HCT116 (cell line): ENCODE results near the gene PLOD2. TPM values are rescaled to one million over a fixed set of nuclear protein-coding genes. Genes with fewer than 3 reads are reported as not detected.

ENCODE experiments used
- ATAC-seq: fragments of 200-7000 bp; cut with Tn5 transposase; 2 replicates; pipeline ENCODE4 v1.9.1; 2020; ENCODE audit warnings: mild to moderate bottlenecking, moderate library complexity
- BruUV-seq: library from RNA; stranded (reverse); fragments of 400-500 nt; replicated peaks from 2 replicates; lab custom pipeline; 2021; lab: Mats Ljungman, UMichigan
- CTCF ChIA-PET: fragments of 300-600 bp; sonication (Branson Sonifier 250); formaldehyde crosslinking; loops from one replicate; lab custom pipeline; 2021; ENCODE audit warnings: antibody characterized with exemption; lab: Charles Lee
- POLR2A ChIA-PET: fragments of 300-600, 350-600 bp; sonication (Branson Sonifier 250); formaldehyde crosslinking; loops from one replicate; lab custom pipeline; 2021; ENCODE audit warnings: antibody characterized with exemption; lab: Charles Lee
- RAD21 ChIA-PET, 2 experiments: fragments of 300-600 bp; sonication (Branson Sonifier 250); formaldehyde crosslinking; loops; one replicate each; lab custom pipeline; 2023; ENCODE audit warnings: low total read pairs in 2 of 2; ENCODE audit not compliant: uncharacterized antibody in 2 of 2, unreplicated experiment in 2 of 2, low non-redundant PET in 1 of 2; lab: Charles Lee
- DNase-seq: peaks from one replicate; pipeline ENCODE4 v3.0.0-alpha.2; 2010; ENCODE audit warnings: low read depth, low spot score
- H2AFZ ChIP-seq: fragments of 200-600 bp; shearing (Covaris generic), sonication (generic); 2 replicates; pipeline ENCODE4 v1.6.1; 2017; ENCODE audit warnings: low read depth, mixed run types, mixed read lengths, antibody characterized with exemption, low read length; ENCODE audit not compliant: poor library complexity, severe bottlenecking
- H3K27ac ChIP-seq: 2 replicates; pipeline ENCODE4 v1.5.1; 2012; ENCODE audit warnings: low read depth, low read length
- H3K27me3 ChIP-seq: fragments of 200-600 bp; sonication (generic); 2 replicates; pipeline ENCODE4 v1.6.1; 2016; ENCODE audit warnings: mixed run types, low read length, mixed read lengths; ENCODE audit not compliant: insufficient read depth
- H3K36me3 ChIP-seq, 2 experiments: fragments of 200-500 bp in 1 of 2; fragments of 200-600 bp in 1 of 2; sonication (Bioruptor generic) in 1 of 2; sonication (generic) in 1 of 2; 2 replicates each; pipeline versions ENCODE4 v1.5.1 to v1.6.1; 2014 to 2016; ENCODE audit warnings: low read length in 2 of 2, inconsistent platforms in 1 of 2, mixed read lengths in 1 of 2, mixed run types in 1 of 2; ENCODE audit not compliant: insufficient read depth in 2 of 2, control insufficient read depth in 1 of 2
- H3K4me1 ChIP-seq, 2 experiments: fragments of 200-600 bp in 1 of 2; sonication (generic) in 1 of 2; 2 replicates each; pipeline versions ENCODE4 v1.5.1 to v1.6.1; 2012 to 2017; ENCODE audit warnings: low read length in 2 of 2, inconsistent platforms in 1 of 2, mild to moderate bottlenecking in 1 of 2, mixed read lengths in 1 of 2, mixed run types in 1 of 2, moderate library complexity in 1 of 2; ENCODE audit not compliant: insufficient read depth in 2 of 2, control insufficient read depth in 1 of 2
- H3K4me2 ChIP-seq: fragments of 200-600 bp; sonication (generic); 2 replicates; pipeline ENCODE4 v1.6.1; 2017; ENCODE audit warnings: mixed run types, low read length, mixed read lengths
- H3K4me3 ChIP-seq, 2 experiments: fragments of 200-600 bp in 1 of 2; sonication (generic) in 1 of 2; replicated peaks in 1 of 2; 2 replicates each; pipeline ENCODE4 v1.5.1; 2011 to 2016; ENCODE audit warnings: low read length in 2 of 2, control low read depth in 1 of 2, low read depth in 1 of 2, mild to moderate bottlenecking in 1 of 2, mixed read lengths in 1 of 2, mixed run types in 1 of 2
- H3K79me2 ChIP-seq: fragments of 200-600 bp; sonication (generic); 2 replicates; pipeline ENCODE4 v1.6.1; 2017; ENCODE audit warnings: mild to moderate bottlenecking, mixed run types, low read length, moderate library complexity, mixed read lengths; ENCODE audit not compliant: insufficient read depth
- H3K9ac ChIP-seq: fragments of 200-600 bp; sonication (generic); 2 replicates; pipeline ENCODE4 v1.6.1; 2016; ENCODE audit warnings: low read length, mixed read lengths
- H3K9me2 ChIP-seq: fragments of 200-600 bp; sonication (generic), shearing (Covaris generic); 2 replicates; pipeline ENCODE4 v1.6.1; 2017; ENCODE audit warnings: mixed run types, mild to moderate bottlenecking, moderate library complexity; ENCODE audit not compliant: insufficient read depth
- H3K9me3 ChIP-seq, 2 experiments: fragments of 200-500 bp in 1 of 2; fragments of 200-600 bp in 1 of 2; sonication (Bioruptor generic) in 1 of 2; sonication (generic) in 1 of 2; 2 replicates each; pipeline ENCODE4 v1.6.1; 2014 to 2017; ENCODE audit warnings: low read length in 2 of 2, mixed read lengths in 2 of 2, inconsistent platforms in 1 of 2, low read depth in 1 of 2, mild to moderate bottlenecking in 1 of 2, mixed run types in 1 of 2, moderate library complexity in 1 of 2; ENCODE audit not compliant: control insufficient read depth in 1 of 2, insufficient read depth in 1 of 2
- H4K20me1 ChIP-seq: fragments of 200-600 bp; sonication (generic), shearing (Covaris generic); 2 replicates; pipeline ENCODE4 v1.6.1; 2017; ENCODE audit warnings: mixed run types, mild to moderate bottlenecking, moderate library complexity; ENCODE audit not compliant: insufficient read depth
- CTCF ChIP-seq, 3 experiments: fragments of 200-600 bp in 1 of 3; sonication (generic) in 1 of 3; IDR thresholded peaks in 2 of 3; conservative IDR thresholded peaks in 1 of 3; 2 replicates each; pipeline ENCODE4 v1.5.1; 2012 to 2017; ENCODE audit warnings: low read depth in 2 of 3, low read length in 2 of 3, antibody characterized with exemption in 1 of 3, borderline replicate concordance in 1 of 3, control low read depth in 1 of 3, mild to moderate bottlenecking in 1 of 3, mixed read lengths in 1 of 3, mixed run types in 1 of 3, moderate library complexity in 1 of 3; ENCODE audit not compliant: insufficient read depth in 1 of 3
- ELF1 ChIP-seq: IDR thresholded peaks from 2 replicates; pipeline ENCODE4 v1.6.1; 2012; ENCODE audit warnings: low read depth, borderline replicate concordance
- EZH2phosphoT487 ChIP-seq: fragments of 200-600 bp; IDR thresholded peaks from 2 replicates; pipeline ENCODE4 v1.6.1; 2018; ENCODE audit warnings: antibody characterized with exemption, borderline replicate concordance
- FOSL1 ChIP-seq: IDR thresholded peaks from 2 replicates; pipeline ENCODE4 v1.6.1; 2012; ENCODE audit warnings: low read depth
- POLR2AphosphoS5 ChIP-seq: IDR thresholded peaks from 2 replicates; pipeline ENCODE4 v1.6.1; 2011; ENCODE audit warnings: mild to moderate bottlenecking, low read depth, low read length, moderate library complexity
- RAD21 ChIP-seq: IDR thresholded peaks from 2 replicates; pipeline ENCODE4 v1.6.1; 2012; ENCODE audit warnings: low read depth, mild to moderate bottlenecking
- SP1 ChIP-seq: IDR thresholded peaks from 2 replicates; pipeline ENCODE4 v1.6.1; 2012; ENCODE audit warnings: low read depth
- SRF ChIP-seq: IDR thresholded peaks from 2 replicates; pipeline ENCODE4 v1.6.1; 2012; ENCODE audit warnings: low read depth
- intact Hi-C: fragments of 100-400 bp; cut with micrococcal nuclease; formaldehyde crosslinking; loops from 2 replicates; pipeline ENCODE4 v1.10.0; 2022
- total RNA-seq: library from RNA; stranded (reverse); gene quantifications from one replicate; pipeline ENCODE4 v1.2.1, GENCODE V29; 2021; ENCODE audit not compliant: unreplicated experiment

The PLOD2 gene
- total RNA-seq, 1 experiment from 2014 or later: 25.8 TPM

DNA sequence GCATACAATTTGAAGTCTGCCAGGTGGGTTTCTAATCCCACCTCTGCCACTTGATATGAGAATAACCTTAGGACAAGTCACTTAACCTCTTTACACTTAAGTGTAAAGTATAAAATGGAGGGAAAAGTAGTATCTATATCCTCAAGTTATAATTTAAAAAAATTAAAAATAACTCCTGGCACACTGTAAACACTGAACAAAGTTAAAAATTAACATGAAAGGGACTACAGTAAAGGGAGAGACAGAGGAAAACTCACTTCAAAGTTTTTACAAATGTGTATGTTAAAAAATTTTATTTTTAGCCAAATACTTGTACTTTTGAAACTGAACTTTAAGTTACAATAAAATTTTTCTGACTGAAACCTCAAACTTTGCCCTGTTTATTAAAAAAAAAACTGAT lies 49.6 kb downstream of the PLOD2 start:
- RAD21 ChIA-PET: no interaction called here
- Histone ChIP-seq H3K27ac (no peak overlapping the region), H3K9ac (no peak overlapping the region), H2AFZ (no peak overlapping the region), H3K9me3 (no peaks in the 10 kb centered on the region), H3K4me1 (no peaks in the 10 kb centered on the region), H3K4me2 (no peak overlapping the region), H3K79me2 (no peaks in the 10 kb centered on the region), H3K27me3 (no peaks in the 10 kb centered on the region), H3K9me2 (no peaks in the 10 kb centered on the region), H3K4me3 (no peak overlapping the region), H3K36me3 (no peaks in the 10 kb centered on the region), H4K20me1 (no peaks in the 10 kb centered on the region)
- POLR2A ChIA-PET: no interaction called here
- TF ChIP-seq ELF1: no peak
- no peak for TF ChIP-seq SRF
- no peak for TF ChIP-seq FOSL1
- no peak for TF ChIP-seq CTCF (IDR thresholded peaks at IDR 0.05 in 2 of 3, conservative IDR thresholded peaks at IDR 0.05 in 1 of 3; ENCODE audit: borderline replicate concordance in 1 of 3, insufficient read depth in 1 of 3, low read depth in 2 of 3, low read length in 2 of 3)
- TF ChIP-seq RAD21: no peak
- TF ChIP-seq SP1: no peak
- no peak for TF ChIP-seq POLR2AphosphoS5
- BruUV-seq: no TSS peak
- CTCF ChIA-PET: no interaction called here
- ATAC-seq (no peak), DNase-seq (no peak)
- intact Hi-C loops: no loop called here

DNA sequence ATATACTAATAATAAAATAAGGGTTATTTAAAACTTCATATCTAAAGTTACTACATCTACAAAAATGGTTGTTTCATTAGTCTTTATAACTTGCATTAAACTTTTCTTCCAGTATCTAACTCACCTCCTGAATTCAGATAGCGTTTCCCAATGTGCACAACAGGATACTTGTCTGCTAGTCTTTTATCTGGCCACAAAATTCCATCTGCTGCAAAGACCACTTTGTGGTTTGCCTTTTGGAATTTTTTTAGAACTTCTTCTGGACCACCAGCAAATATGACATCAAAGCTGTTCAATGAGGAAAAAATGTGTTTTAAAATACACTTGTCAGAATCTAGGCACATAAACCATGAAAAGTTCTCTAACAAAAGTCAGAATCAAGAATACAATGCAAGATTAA lies 50.8 kb downstream of the PLOD2 start:
- BruUV-seq: no TSS peak
- POLR2A ChIA-PET: no interaction called here
- intact Hi-C loops: no loop called here

More for the DNA sequence above, 50.8 kb downstream of the PLOD2 start:
- CTCF ChIA-PET: no interaction called here
- ATAC-seq (no peak), DNase-seq (no peak)
- Histone ChIP-seq H3K4me3 (no peak overlapping the region), H3K4me1 (no peaks in the 10 kb centered on the region), H4K20me1 (no peaks in the 10 kb centered on the region), H3K4me2 (no peak overlapping the region), H3K9me2 (no peaks in the 10 kb centered on the region), H3K36me3 (0 out of 4 replicates have a peak, but pooled peaks cover 0 to 2% of the 10 kb centered on the region in 2 experiments), H3K9me3 (no peaks in the 10 kb centered on the region), H3K27me3 (no peaks in the 10 kb centered on the region), H2AFZ (no peak overlapping the region), H3K9ac (no peak overlapping the region), H3K27ac (no peak overlapping the region)
- RAD21 ChIA-PET: no interaction called here
- TF ChIP-seq SRF (no peak), EZH2phosphoT487 (no peak), POLR2AphosphoS5 (no peak)
- TF ChIP-seq, all 23 proteins: peak for 0
- no peaks in the 10 kb centered on the region for H3K79me2 ChIP-seq
